ENCODE results near the gene ANKRD45.
"Not testable (repeated sequence)": the region's sequence is repeated elsewhere in the genome, so short reads cannot be mapped to it uniquely, and the experiment has no call there.

ANKRD45 gene

DNA sequence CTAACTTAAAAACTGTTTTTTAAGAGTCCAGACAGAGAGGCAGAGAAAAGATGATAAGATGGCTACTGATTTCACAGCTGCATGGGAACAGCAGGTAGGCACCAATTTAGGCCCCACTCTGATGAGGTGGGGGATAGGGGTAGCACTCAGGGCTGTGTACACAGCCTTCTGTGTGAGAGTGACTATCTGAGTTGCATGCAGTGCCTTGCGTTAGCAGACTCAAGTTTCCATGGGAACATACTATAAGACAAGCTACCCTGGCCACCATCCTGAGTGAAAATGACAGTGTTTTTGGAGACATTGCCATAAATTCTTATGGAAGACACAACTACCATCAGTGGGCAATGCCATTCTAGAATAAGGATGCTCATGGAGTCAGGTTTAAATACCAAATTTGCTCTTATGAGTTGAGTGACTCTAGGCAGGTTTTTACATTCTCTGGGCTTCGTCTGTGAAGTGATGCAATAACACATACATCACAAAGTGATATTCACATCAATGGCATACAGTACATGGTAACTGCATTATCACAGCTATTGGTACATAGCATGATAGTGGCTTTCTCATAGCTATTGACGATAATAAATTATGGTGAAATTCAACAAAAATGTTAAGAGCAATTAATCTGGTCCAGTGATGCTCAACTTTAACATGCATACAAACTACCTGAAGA, 97.3 kb downstream of the ANKRD45 start:
- DNase-seq (ENCODE audit: low read depth in 2 of 2), result no peak

DNA sequence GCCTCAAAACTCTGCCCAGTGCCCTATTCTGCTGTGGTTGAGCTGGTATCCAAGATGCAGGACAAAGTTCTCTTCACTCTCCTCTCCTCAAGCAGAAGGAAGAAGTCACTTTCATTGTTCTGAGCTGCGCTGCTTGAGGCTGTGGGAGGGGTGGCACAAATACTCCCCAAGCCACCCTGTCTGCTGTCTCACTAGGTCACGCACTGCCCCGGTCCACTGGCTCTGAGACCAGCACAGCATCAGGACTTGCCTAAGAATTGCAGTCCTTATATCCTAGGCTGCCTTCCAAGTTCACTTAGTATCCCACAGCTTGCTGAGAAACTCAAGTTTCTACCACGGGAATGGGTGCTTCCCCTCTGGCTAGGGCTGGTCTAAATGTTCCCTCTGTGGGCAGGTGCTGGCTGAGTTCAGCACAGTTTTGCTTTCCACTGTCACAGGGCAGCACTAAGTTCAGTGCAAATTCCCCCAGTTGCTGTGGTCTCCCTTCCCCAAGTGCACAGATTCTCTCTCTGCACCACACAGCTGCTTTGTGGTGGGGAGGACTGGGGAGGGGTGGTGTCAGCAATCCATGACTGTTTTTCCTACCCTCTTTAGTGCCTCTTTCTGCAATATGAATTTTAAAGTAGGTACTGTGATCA, 99.2 kb downstream of the ANKRD45 start:
- no peak for DNase-seq (ENCODE audit: low read depth in 2 of 2)

DNA sequence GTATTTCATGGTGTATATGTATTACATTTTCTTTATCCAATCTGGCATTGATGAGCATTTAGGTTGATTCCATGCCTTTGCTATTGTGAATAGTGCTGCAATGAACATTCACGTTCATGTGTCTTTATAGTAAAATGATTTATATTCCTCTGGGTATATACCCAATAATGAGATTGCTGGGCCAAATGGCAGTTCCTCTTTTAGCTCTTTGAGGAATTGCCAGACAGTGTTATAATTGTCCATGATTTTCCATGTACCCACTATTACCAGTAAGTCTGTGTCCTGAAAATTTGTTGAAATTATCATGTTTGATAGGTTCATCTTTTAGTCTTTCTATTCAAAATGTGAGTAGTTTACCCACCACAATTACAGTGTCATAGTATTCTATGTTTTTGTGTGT, 101.2 kb downstream of the ANKRD45 start:
- no peak for DNase-seq (ENCODE audit: low read depth in 2 of 2)

DNA sequence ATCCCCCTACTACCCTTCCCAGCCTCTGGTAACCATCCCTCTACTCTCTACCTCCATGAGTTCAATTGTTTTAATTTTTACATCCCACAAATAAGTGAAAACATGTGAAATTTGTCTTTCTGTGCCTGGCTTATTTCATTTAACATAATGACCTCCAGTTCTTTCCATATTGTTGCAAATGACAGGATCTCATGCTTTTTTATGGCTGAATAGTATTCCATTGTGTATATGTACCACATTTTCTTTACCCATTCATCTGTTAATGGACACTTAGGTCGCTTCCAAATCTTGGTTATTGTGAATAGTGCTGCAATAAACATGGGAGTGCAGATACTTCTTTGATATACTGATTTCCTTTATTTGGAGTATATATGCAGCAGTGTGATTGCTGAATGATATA, 105.8 kb downstream of the ANKRD45 start:
- not testable (repeated sequence) for DNase-seq (ENCODE audit: low read depth in 2 of 2)

DNA sequence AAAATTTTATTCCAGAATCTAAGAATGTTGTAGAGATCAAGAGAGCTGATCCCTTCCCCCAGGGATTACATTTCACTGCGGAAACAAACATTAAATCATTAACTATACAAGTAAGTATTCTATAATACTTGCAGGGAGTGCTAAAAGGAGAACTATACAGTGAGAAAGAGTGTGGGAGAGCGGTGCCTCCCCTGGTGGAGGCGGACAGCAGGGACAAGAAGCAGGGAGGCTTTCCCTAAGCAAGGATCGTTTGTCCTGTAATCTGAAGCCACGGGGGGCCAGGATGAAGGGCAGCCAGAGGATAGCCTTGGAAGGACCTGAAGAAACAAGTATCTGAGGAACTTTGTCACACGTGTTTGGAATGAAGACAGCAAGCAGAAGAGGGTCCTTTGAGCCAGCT, 106.8 kb downstream of the ANKRD45 start:
- no peak for DNase-seq (ENCODE audit: low read depth in 2 of 2)

DNA sequence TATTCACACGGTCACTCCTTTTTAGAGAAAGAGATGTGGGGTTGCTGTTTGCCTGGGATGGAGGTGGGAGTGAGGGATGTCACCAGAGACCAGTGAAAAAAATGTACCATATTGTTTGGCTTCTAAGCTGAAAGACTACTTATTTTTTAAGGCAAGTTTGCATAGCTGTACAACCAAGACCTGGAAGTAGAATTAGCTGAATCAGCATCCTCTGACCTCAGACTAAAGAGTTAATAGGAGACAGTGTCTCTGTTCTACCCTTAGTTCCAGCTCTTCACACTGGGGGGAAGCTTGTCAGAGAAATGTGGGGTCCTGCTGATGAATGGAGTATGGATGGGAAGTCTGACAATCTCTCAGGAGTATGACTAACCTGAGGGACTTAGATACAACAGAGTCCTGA, 108.4 kb downstream of the ANKRD45 start:
- no peak for DNase-seq (ENCODE audit: low read depth in 2 of 2)

DNA sequence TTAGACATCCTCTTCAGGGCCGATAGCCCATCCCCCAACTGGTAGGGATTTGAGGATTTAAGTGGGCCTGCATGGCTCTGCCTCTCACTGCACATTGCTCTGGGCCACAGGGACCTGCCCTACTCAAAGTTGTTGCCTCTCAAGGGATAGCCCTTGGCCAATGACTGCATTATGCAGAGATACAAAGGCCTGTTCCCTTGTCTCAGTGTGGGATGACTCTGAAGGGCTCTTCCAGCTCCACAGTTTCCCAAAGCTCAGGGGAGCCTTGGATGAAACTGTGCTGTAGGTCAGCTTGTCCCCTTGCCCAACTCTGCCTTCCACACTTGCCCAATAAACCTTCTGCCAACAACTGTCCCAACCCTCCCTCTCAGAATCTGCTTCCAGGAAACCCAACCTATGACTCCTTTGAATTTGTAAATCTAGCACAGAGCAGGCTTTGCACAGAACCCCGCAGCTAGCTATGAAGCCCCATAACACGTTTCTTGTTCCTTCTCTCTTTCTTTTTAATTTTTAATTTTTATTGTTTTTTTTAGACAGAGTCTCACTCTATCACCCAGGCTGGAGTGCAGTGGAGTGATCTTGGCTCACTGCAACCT, 109.3 kb downstream of the ANKRD45 start:
- DNase-seq (ENCODE audit: low read depth in 2 of 2), result no peak

All from stimulated activated CD4-positive, alpha-beta T cell treated with anti-CD3 and anti-CD28 coated beads, Interleukin-4, amount 100 ng/mL, for 48 hours (primary cell).